Astrocyte of the cerebellum (primary cell): Measurements from ENCODE around the gene SEMA4A.
A peak's percentile ranks its signal among the peaks of the same experiment; 100 is the strongest.
"Not testable (repeated sequence)": the region's sequence is repeated elsewhere in the genome, so short reads cannot be mapped to it uniquely, and the experiment has no call there.

Experiments
- DNase-seq: peaks from one replicate; pipeline ENCODE4 v3.0.0-alpha.2; 2011; ENCODE audit warnings: low read depth
- H3K4me3 ChIP-seq: 2 replicates; pipeline ENCODE4 v1.5.1; 2011; ENCODE audit warnings: mild to moderate bottlenecking, low read depth, low read length, moderate library complexity
- in situ Hi-C: cut with HindIII; loops from 2 replicates; pipeline ENCODE4 v1.10.0; 2017; ENCODE audit warnings: low sequenced_read_pairs
- TF ChIP-seq, protein P1 (sequence below): IDR thresholded peaks from 2 replicates; pipeline ENCODE4 v1.5.1; 2012; ENCODE audit warnings: low read length, low read depth, moderate library complexity, mild to moderate bottlenecking; ENCODE audit errors: missing control alignments

The SEMA4A gene

DNA sequence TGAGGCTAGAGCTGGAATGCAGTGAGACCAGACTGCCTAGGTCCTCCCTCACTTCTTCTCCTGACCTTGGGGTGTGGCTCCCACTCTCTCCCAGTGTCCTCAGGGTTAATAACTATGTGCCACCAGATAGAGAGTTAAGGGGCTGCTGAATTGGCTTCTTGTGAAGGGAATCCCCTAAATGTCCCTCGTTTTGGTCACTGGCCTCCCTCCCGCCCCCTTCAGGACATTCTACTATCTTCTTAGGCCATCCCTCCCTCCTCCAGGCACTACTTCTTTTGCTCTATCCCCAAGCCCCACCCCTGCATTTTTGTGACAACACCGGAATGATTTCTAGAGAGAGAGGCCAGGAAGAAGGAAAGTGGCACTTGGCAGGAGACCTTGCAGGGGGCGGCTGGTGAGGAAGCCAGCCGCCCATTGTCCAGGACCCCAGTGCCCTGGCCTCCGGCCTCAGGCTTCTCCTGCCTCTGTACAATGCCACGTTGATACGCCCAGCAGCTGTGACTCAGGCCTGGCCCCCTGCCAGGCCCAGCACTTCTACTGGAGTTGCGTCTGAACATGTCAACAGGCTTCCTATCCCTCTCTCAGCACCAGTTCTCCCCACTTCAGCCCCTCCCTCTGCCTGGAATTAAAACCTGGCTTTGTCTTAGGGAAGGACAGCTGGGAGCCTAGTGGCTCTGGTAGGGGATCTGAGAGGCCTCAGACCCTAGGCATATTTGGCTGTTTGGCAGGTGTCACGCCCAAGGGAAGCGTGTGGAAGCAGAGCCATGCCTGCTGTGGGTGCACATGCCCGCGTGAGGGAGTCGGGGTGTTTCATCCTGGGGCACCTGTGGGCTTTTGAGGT is 29.8 kb upstream of the SEMA4A start:
- TF ChIP-seq, protein P1, sequence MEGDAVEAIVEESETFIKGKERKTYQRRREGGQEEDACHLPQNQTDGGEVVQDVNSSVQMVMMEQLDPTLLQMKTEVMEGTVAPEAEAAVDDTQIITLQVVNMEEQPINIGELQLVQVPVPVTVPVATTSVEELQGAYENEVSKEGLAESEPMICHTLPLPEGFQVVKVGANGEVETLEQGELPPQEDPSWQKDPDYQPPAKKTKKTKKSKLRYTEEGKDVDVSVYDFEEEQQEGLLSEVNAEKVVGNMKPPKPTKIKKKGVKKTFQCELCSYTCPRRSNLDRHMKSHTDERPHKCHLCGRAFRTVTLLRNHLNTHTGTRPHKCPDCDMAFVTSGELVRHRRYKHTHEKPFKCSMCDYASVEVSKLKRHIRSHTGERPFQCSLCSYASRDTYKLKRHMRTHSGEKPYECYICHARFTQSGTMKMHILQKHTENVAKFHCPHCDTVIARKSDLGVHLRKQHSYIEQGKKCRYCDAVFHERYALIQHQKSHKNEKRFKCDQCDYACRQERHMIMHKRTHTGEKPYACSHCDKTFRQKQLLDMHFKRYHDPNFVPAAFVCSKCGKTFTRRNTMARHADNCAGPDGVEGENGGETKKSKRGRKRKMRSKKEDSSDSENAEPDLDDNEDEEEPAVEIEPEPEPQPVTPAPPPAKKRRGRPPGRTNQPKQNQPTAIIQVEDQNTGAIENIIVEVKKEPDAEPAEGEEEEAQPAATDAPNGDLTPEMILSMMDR: peak; percentile 31
- in situ Hi-C loops: no loop called here
- peak; percentile 85 for DNase-seq
- peak overlapping the region; percentile 32 for H3K4me3 ChIP-seq

DNA sequence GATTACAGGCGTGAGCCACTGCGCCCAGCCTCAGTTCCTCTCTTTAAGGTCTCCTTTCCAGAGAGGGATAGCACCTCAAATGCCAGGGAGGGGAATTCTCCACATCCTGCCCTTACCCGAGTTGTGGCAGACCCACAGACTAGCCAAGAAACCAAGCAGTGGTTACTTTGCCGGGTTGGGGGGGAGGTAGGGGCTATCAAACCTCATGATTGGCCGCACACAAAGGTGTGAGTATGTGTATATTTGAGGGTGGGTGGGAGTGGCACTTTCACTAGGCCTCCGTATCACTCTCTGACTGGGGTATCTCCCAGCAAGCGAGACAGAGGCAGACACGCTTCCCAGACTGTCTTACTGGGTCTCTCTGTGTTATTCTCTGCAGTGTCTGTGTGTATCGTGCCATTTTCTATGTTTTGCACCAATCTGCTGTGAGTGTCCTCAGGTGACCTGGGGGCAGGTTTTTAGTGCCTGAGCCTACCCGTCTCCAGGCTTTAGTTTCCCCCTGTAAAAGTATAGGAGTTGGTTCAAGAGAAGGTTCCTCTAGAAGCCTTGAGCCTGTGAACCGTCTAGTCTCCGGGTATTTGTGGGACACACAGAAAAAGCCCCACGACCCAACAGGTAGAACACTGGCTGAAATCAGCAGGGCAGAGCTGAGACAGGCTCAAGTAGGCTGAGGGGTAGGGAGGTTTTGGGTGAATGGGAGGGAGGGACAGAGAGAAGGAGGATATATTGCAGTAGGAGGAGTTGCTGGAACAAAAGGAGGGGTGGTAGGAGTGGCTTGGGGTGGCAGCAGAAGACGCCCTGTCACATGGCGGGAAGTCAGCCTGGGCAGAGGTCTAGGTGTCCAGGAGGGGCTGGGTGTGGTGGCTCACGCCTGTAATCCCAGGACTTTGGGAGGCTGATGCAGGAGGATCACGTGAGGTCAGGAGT is 28.6 kb upstream of the SEMA4A start:
- H3K4me3 ChIP-seq: no peak overlapping the region
- no peak for DNase-seq
- in situ Hi-C loops: no loop called here
- TF ChIP-seq, protein P1: no peak

DNA sequence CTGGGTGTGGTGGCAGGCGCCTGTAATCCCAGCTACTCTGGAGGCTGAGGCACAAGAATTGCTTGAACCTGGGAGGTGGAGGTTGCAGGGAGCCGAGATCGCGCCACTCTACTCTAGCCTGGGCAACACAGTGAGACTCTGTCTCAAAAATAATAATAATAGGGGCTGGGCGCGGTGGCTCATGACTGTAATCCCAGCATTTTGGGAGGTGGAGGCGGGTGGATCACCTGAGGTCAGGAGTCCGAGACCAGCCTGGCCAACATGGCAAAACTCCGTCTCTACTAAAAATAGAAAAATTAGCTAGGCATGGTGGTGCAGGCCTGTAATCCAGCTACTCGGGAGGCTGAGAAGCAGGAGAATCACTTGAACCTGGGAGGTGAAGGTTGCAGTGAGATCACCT is 27.8 kb upstream of the SEMA4A start:
- H3K4me3 ChIP-seq, DNase-seq, in situ Hi-C loops: not testable (repeated sequence)

DNA sequence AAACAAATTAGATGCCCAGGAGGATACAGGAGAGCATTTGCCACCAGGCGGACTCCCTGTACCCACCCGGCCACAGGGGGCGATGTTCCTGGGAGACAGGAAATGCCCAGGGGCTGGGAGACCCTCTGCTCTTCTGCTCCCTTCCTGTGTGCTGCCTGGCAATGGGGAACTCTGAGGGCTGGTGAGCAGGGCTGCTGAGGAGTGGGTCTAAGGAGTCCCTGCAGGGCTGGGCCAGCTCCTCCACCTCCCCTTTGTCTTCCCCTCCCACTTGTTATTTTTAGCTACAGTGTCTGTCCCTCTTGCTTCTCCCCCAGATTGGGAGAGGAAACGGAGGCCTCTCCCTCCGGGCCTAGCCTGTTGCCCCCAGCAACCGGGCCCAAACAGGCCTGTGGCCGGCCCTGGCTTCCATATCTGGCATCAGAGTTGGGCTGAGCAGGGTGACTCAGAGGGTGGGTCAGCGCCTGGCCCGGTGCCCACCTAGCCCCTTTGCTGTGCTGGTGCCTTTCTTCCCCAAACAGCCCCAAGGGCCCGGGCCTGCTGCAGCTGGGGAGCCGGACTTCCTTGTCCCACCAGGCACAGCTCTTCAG is 27.2 kb upstream of the SEMA4A start:
- peak overlapping the region; percentile 16 for H3K4me3 ChIP-seq
- in situ Hi-C loops: no loop called here
- TF ChIP-seq, protein P1: peak; percentile 69
- peak; percentile 90 for DNase-seq

DNA sequence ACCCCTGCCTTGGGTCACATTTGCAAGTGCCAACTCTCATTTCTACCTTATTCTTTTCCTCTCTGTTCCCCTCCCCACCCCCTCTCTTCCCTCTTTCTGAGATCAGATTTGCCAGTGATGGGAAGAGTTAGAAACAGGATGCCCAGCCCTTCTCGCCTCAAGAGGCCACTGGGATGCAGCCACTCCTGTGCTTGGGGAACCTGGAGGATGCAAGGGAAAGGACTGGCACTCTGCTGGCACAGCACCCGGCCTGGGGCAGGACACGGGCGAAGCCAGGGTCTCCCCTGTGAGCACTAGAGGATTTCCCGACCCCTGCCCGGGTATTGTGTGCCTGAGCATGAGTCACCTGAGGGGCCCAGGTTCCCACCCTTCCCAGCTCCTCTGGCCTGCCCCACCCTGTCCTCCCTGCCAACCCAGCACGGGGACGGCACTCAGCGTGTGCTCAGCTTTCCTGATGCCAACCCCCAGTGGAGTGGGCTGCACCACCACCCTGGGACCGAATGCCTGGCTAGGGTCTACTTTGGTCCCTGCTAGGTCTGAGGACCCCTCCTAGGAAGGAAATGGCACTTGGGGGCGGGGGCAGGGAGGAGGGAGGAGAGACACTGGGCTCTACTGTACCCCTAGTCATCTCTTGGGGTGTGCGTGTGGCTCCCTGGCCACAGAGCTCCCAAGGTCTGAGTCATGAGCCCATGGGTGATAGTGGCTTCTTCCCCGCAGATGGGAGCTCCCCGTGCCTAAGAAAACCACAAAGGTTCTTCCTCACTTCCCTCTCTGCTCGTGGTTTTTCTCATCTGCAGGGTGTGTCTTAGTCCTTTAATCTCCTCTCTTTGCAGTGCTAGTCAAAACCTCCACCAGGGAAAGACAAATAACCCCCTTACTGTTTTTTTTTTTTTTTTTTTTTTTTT is 26.5 kb upstream of the SEMA4A start:
- TF ChIP-seq, protein P1: no peak
- in situ Hi-C loops: no loop called here
- peak overlapping the region; percentile 16 for H3K4me3 ChIP-seq
- DNase-seq: no peak

DNA sequence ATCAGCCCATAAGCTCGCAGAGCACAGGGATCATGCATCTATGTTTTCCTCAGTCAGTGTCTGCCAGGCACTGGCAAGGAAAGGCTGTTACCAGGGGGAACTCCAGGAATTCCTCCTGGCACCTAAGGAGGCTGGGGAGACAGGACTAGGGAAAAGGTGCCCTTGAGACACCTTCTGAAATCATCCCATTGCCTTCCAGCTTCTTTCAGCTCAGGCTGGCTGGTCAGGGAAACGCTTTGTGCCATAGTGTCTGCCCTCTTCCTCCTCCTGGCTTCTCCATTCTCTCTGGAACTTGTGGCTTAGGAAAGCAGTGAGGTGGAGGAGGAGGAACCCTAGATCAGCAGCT is 25.1 kb upstream of the SEMA4A start:
- peak overlapping the region; percentile 11 for H3K4me3 ChIP-seq
- TF ChIP-seq, protein P1: no peak
- no peak for DNase-seq
- in situ Hi-C loops: no loop called here
